ENCODE results near the gene EMC1.

Gene EMC1

DNA sequence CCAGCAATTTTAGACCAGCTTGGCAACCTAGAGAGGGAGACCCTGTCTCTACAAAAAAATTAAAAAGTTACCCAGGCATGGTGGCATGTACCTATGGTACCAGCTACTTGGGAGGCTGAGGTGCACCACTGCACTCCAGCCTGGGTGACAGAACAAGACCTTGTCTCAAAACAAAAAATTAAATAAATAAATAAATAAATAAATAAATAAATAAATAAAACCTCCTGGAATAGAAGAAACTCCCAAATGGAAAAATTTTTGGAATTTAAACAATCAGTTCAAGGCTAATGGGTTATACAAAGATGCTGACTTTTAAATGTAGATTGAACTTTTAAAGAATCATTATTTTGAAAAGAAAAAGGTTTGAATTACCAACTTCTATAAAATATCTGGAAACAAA, 63.5 kb downstream of the EMC1 start:
- DNase-seq: no peak

- no peak for DNase-seq
Measured at GRCh38 chr1:19186001-19186400, 65.3 kb downstream of the EMC1 start.

DNA sequence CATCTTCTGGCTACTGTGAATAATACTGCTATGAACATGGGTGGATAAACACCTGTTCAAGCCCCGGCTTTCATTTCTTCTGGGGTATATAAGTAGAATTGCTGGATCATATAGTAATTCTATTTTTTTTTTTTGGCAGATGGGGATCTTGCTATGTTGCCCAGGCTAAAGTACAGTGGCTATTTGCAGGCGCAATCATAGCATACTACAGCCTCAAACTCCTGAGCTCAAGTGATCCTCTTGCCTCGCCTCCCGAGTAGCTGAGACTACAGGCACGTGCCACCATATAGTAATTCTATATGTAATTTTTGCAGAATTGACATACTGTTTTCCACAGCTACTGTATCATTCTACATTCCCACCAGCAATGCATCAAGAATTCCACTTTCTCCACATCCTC, 69.1 kb downstream of the EMC1 start:
- no peak for DNase-seq

DNA sequence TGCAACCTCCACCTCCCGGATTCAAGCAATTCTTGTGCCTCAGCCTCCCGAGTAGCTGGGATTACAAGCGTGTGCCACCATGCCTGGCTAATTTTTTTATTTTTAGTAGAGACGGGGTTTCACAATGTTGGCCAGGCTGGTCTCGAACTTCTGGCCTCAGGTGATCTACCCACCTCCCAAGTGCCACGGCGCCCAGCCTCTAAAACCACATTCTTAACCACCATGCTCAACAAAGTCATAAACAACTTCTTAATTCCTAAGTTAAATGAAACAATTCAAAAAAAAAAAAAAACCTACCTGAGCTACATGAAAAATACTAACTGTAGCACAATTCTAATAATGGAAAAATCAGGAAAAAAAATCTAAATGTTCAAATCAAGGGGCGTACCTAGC, 71.1 kb downstream of the EMC1 start:
- DNase-seq: peak; percentile 21

GRCh38 chr1:19179597-19180264, 71.6 kb downstream of the EMC1 start:
- DNase-seq: peak; percentile 96

GRCh38 chr1:19178734-19179398, 72.5 kb downstream of the EMC1 start:
- DNase-seq: no peak

DNA sequence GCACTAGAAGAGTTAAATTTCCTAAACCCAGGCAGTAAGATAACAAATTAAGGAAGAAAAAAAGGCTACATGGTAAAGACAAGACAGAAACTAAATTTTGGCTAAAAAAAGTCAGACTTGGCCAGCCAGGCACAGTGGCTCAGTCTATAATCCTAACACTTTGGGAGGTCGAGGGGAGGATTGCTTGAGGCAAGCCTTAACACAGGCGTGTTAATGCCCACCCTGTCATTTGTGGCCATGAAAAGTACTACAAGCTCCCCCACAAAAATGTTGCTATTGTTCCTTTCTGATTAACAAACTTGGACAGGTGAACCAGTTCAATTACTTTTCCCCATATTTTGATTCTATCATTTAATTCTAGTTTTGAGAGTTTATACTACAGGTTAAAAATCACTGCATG, 73.5 kb downstream of the EMC1 start:
- no peak for DNase-seq

- peak; percentile 38 for DNase-seq
Measured at GRCh38 chr1:19169642-19170041, 81.7 kb downstream of the EMC1 start.

DNA sequence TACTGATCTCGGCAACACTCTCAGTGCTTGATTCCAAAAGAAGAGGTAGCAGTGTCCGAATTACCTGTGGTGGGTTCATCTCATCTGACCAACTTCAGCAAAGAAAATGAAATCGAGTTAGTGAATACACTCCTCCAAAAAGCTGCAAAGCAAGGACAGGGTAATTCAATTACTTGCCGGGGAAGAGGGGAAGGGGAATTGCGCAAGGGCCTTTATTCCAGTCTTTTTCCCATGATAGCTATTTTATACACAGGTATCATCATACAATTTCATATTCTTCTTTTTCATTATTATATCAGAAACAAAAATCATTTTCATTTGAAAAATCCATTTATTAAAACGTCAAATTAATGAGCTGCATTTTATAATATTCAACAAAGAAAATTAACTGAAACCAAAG, 84.2 kb downstream of the EMC1 start:
- no peak for DNase-seq

DNA sequence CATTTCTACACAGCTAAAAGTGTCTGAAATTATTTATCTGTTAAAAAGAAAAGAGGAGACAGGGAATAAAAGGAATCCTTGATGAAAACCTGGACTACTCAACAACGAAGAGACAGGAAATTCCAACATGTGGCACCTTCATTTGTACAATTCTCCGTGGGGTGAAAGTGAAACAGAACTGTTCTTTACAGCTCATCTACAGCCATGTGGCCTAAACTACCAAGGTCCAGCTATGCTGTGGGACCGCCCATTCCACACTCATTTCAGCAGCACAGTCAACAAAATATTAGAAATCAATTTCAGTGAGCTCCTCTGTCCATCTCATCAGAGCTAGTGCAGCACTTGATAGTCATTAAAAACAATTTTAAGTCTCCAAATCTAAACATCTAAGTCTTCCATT, 85.3 kb downstream of the EMC1 start:
- DNase-seq: no peak
